Stimulated activated CD8-positive, alpha-beta memory T cell treated with anti-CD3 and anti-CD28 coated beads, Interleukin-15, amount 100 ng/mL, for 48 hours (primary cell): ENCODE results near the gene CHD2.

Experiments used
- DNase-seq, 2 donors: peaks; one replicate each; pipeline ENCODE4 v3.0.0-alpha.2; 2020; ENCODE audit warnings: low read depth in 2 of 2

Gene CHD2

DNA sequence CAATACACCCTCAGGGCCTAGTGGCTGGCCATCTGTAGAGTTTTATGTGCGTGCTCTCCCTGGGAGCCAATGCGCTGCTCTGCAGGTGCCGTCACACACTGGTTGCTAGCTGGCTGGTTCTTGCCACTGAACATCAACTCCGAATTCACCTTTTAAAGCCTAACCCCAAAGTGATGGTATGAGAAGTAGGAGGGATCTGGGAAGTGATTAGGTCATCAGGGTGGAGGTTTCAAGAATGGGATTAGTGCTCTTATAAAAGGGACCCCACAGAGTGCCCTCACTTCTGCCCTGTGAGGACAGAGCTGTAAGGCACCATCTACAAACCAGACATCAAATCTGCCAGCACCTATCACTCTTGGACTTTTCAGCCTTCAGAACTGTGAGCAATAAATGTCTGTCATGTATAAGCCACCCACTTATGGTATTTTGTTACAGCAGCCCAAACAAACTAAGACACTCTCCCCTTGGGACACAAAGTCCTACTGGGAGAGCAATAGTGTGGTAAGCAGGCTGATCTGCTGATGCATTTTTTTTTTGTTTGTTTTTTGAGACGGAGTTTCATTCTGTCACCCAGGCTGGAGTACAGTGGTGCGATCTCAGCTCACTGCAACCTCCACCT lies 168.6 kb downstream of the CHD2 start:
- DNase-seq = no peak

DNA sequence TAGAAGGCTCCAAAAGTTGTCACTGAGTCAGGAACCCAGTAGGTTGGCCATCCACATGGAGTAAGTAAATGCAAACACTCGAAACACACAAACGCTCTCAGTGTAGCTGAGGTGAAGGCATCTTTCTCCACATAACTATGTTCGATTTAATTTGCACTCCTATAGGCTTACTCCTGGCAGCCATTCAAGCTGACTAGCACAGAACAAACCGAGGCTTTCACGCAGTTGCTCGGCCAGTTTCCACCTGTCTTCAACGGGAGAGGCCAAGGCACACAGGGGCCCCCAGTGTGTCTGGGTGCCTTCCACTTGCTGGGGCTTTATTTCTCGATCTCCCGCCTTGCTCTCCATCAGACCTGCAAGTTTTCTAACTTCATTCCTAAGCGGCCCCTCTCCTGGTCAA lies 170.0 kb downstream of the CHD2 start:
- DNase-seq = no peak

DNA sequence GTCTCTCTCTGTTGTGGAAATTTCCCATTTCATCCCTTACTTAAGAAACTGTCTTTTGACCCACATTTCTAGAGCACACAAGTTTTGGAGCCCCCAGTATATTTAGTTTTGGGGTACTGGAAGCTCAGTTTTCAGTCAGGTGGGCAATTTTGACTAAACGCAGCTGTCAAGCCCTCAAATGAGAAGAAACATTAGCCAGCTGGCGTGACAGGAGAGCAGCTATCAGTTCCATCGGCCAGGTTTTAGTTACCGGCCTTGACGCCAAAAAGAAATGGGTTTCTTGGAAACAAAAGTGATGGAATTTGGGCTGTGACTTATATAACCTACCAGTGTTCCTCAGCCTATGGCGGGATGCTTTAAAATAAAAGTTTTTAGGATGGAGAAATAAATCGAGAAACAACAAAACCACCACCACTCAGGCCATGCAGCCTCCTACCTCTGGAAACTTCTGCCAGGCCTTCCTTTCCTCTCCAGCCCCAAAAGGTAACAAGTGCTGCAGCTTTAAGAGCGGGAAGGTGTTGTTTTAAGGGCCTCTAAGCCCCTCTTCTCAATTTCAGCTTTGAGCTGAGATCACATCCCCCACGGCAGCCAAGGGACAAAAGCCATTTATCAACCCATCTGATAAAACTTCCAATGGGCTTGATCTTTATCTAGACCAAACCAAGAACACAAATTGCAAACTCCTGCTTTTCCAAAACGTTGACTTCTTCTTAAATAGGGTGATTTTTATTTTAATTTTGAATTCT lies 170.6 kb downstream of the CHD2 start:
- DNase-seq = no peak

DNA sequence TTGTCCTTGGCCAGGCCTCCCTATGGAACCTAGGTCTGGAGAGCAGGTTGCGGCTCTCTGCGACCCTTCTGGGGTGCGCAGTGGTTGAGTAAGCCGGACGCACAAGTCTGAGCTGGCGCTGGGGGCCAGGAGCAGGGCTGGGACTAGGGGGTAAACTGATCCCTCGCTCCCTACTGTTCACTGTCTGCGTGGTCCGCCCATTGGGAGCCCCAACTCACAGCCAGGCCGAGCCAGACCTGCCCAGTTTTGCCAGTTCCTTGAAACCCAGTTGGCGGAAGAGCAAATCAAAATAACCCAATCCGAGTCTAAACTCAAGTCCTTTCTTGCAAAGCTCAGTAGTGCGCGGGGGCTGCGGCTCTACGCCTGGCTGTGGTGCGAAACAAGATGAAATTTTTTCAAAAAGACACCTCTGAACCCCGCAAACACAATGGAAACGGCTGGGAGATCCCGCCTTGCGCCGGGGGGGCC lies 171.4 kb downstream of the CHD2 start:
- DNase-seq = no peak

DNA sequence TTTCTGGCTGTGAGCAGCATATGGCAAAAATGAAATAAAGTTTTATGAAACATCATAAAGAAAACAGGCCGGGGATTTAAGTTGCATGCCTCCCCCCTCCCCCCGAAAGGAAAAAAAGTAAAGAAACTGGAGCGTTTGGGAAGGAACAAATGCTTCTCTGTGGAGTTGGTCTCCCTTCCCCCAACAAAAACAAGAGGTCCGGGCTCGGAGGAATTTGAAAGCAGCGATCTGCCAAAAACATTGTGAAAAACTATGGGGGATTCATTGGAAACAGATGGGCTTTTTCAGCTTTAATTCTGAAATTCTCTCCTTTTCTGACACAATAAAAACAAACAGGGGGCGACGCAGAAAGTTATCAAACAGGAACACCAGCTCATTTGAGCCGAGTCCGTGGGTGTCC lies 171.9 kb downstream of the CHD2 start:
- DNase-seq = no peak

DNA sequence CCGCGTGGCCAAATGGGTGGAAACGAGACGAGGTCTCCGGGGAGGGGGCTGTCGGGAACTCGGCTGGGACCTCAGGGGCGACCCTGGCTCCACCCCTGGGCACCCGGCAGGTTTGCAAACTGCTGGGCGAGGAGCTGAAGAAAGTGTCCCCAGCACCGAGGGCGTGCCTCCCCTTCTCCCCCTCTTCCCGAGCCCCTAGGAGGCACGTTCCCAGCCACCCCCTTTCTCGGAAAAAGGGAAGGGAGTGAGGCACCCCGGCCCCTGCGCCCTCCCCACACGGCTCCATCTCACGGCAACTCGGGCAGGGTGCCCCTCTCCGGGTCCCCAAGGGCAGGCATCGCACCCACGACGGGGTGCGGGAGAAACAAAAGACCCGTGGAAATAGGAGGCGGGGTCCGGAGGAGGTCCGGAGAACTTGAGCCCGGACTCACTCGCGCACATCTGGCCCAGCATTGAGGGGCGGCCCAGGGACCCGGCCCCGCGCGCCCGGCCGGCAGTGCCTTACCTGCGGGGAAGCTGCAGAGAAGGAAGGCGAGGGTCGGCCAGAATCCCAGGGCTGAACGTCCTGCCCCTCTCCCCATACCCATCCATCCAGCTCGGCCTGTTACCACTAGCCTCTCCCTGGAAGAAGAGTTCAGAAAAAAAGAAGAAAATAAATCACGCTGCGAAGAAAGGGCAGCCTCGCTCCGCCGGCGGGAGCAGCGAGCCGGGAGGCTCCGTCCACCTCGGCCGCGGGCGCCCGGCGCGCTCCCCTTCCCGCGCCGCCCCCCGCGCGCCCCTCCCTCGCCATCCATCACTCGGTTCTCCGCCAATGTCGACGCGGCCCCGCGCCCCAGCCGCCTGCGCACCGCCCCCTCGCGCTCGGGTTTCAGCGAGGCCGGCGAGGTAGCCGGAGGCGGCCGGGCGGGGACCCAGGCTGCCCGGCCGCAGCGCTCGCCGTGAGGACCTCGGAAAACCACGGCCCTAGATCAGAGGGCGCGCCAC lies 172.6 kb downstream of the CHD2 start:
- DNase-seq = no peak

DNA sequence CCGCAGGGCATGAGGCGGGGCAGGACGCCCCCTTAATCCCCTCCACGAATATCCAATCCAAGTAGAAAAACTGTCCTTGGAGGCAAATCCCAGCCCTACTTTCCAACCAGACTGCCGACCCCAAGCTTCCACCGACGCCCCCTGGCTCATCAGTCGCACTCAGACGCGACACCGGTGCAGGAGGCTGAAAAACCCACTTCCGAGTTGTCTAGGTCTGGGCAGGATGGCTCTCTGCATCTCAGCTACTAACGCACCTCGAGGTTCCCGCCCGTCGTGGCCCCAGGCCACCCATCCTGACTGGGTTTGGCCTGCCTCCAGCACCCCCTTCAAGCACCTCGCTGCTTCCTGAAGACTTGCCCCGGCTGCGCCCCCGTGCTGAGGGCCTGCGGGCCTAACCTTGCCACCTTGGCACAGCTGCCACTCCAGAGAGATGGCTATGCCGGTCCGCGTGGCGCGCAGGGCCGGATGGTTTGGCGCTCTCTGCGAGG lies 173.4 kb downstream of the CHD2 start:
- no peak for DNase-seq

DNA sequence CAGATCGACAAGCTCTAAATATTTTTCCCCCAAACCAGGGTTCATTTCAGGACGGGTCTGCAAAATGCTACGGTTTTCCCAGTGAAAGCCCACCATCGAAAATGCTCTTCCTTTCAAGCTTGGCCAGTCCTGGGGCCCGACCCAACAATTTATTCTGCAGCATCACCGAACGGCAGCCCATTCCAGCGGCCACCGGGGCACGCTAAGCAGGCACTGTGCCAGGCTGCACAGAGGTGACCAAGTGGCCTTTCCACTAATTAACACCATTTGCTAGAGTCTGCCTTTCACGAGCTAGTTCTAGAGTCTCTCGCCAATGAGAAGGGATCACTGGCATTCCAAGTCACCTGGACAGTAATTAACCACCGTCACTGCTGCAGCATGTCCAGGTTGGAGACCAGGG lies 174.5 kb downstream of the CHD2 start:
- no peak for DNase-seq

DNA sequence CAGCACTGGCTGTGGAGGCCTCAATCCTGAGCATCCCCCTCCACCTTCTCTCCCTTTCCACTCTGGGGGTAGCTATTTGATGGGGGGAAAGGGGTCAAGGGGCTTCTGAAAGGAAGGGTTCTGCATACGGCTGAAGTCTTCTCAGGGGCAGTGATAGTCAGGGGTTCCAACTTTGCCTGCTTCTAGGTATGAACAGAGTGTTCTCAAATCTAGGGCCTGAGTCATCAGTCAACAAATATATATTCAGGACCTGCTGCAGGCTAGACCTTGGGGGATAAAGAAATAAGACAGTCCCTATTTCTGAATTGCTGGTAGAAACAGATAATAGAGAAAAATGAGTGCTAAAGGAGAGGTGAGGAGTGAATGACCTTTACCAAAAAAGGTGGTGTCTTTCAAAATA lies 176.1 kb downstream of the CHD2 start:
- no peak for DNase-seq

DNA sequence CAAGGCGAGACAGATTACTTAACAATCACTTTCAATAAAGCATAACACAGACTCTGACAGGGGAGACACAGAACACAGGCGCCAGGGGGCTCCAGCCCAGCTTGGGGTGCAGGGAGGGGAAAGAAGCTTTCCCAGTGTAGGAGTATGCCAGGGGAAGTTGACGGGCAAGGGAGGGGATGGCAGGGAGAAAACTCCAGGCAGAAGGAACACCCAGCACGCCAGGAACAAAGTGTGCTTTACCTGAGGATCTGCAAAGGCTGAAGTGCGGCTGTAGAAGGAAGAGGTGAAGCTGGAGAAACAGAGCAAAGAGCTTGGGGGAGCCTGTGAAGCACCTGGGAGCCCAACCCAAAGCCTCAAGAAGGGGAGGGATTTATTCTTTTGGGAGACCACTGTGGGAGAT lies 176.8 kb downstream of the CHD2 start:
- no peak for DNase-seq
